GM12873 (cell line): Measurements from ENCODE around the gene VAC14.

Source experiments
- CTCF ChIP-seq: IDR thresholded peaks from 2 replicates; pipeline ENCODE4 v1.5.1; 2012; ENCODE audit warnings: low read depth, mild to moderate bottlenecking, moderate library complexity, low read length, control low read depth; ENCODE audit not compliant: insufficient read depth; ENCODE audit errors: missing control alignments

VAC14 gene

GRCh38 chr16:70652322-70652721 lies 148.6 kb downstream of the VAC14 start:
- TF ChIP-seq CTCF, result no peak

- TF ChIP-seq CTCF, result no peak
These were observed 149.4 kb downstream of the VAC14 start for GRCh38 chr16:70651524-70651923.

GRCh38 chr16:70650216-70650615 lies 150.7 kb downstream of the VAC14 start:
- TF ChIP-seq CTCF, result no peak

- TF ChIP-seq CTCF, result no peak
These were observed 151.7 kb downstream of the VAC14 start for GRCh38 chr16:70649300-70649699.

- TF ChIP-seq CTCF, result no peak
These were observed 152.4 kb downstream of the VAC14 start for GRCh38 chr16:70648606-70649005.

- TF ChIP-seq CTCF, result no peak
These were observed 153.3 kb downstream of the VAC14 start for GRCh38 chr16:70647441-70648359.

- TF ChIP-seq CTCF, result no peak
These were observed 154.4 kb downstream of the VAC14 start, which contains the start of gene IL34 for GRCh38 chr16:70646260-70647241. TSS of gene IL34 (plus strand) at chr16:70646559. CDS start at chr16:70646948, 389 bp downstream.
